ENCODE measurements around the gene PTPRB. TPM values are rescaled to one million over a fixed set of nuclear protein-coding genes. Genes with fewer than 3 reads are reported as not detected.

The PTPRB gene
- total and polyA plus RNA-seq, 2 donors (not counting 3 experiments of a cell fraction or from before 2014, with no cell fraction given), result 64.1 to 151 TPM

- TF ChIP-seq POLR2A (IDR thresholded peaks at IDR 0.05; ENCODE audit: low read depth, low read length) (no peak), JUN (IDR thresholded peaks at IDR 0.05; ENCODE audit: borderline replicate concordance, insufficient read depth, insufficient read length, low read depth) (no peak), CTCF (IDR thresholded peaks at IDR 0.05; ENCODE audit: extremely low read depth in 1 of 2, insufficient read depth in 1 of 2, low read depth in 1 of 2, low read length in 2 of 2) (no peak), FOS (IDR thresholded peaks at IDR 0.05; ENCODE audit: borderline replicate concordance, insufficient read depth, low read length) (no peak), MYC (IDR thresholded peaks at IDR 0.05; ENCODE audit: low read depth, low read length) (no peak), POLR2AphosphoS5 (IDR thresholded peaks at IDR 0.05; ENCODE audit: insufficient read depth, low read depth, low read length) (no peak), GATA2 (IDR thresholded peaks at IDR 0.05; ENCODE audit: insufficient read depth, insufficient read length, low read depth, low read length) (no peak), EZH2 (IDR thresholded peaks at IDR 0.05; ENCODE audit: borderline replicate concordance, low read depth, low read length, severe bottlenecking) (no peak)
- TF ChIP-seq, protein P1, sequence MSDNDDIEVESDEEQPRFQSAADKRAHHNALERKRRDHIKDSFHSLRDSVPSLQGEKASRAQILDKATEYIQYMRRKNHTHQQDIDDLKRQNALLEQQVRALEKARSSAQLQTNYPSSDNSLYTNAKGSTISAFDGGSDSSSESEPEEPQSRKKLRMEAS (IDR thresholded peaks at IDR 0.05; ENCODE audit: insufficient read depth, insufficient read length), result no peak
- Histone ChIP-seq H3K9ac (replicated peaks; ENCODE audit: extremely low read depth, insufficient read depth, low read length) (no peak overlapping the region), H2AFZ (ENCODE audit: low read depth, low read length) (no peak overlapping the region), H3K9me1 (replicated peaks; ENCODE audit: control insufficient read depth, extremely low read depth, insufficient read depth, low read length) (no peaks in the 10 kb centered on the region), H3K4me3 (replicated peaks in 1 of 3; ENCODE audit: insufficient read depth in 1 of 3, low read depth in 1 of 3, low read length in 3 of 3) (no peak overlapping the region), H3K36me3 (ENCODE audit: control insufficient read depth in 2 of 2, extremely low read depth in 1 of 2, insufficient read depth in 2 of 2, low read length in 2 of 2) (peaks cover 45 to 62% of the 10 kb centered on the region in 2 experiments), H3K79me2 (ENCODE audit: control insufficient read depth, insufficient read depth, low read length) (no peaks in the 10 kb centered on the region), H3K9me3 (replicated peaks; ENCODE audit: control insufficient read depth, insufficient read depth, low read length) (no peaks in the 10 kb centered on the region), H3K4me1 (ENCODE audit: control insufficient read depth, extremely low read depth, insufficient read depth, low read length) (peaks cover 11% of the 10 kb centered on the region), H3K27me3 (ENCODE audit: control insufficient read depth in 2 of 2, insufficient read depth in 2 of 2, low read length in 2 of 2) (no peaks in the 10 kb centered on the region), H3K27ac (ENCODE audit: insufficient read depth, low read depth, low read length) (no peak overlapping the region), H3K4me2 (ENCODE audit: insufficient read depth, low read length) (no peak overlapping the region), H4K20me1 (replicated peaks; ENCODE audit: control insufficient read depth, extremely low read depth, insufficient read depth, low read length) (no peaks in the 10 kb centered on the region)
- POLR2A ChIA-PET, result no interaction called here
- dilution Hi-C loops (cut with MboI; ENCODE audit: extremely low pct_ligation_motif_present, low sequenced_read_pairs) (no loop called here), intact Hi-C loops (cut with micrococcal nuclease) (loop anchor here (10.0 kb wide), 1 partner anchor 787 kb away; no protein-coding TSS in a partner anchor)
- BruUV-seq (replicated peaks), result TSS peak; percentile 6
- DNase-seq (ENCODE audit: low read depth, low spot score), result no peak
- no peak for FAIRE-seq
- CTCF ChIA-PET, result no interaction called here
These were observed 65.4 kb downstream of the PTPRB start for GRCh38 chr12:70571705-70572268.
